Tibial artery (tissue), 4 donors: ENCODE results near the gene ID1.
"Not testable (repeated sequence)": the region's sequence is repeated elsewhere in the genome, so short reads cannot be mapped to it uniquely, and the experiment has no call there.

Source experiments
- DNase-seq, 2 donors: peaks; one replicate each; pipeline ENCODE4 v3.0.0-alpha.2; 2019
- H3K27ac ChIP-seq, 2 donors: fragments of 200-600 bp; sonication (generic) in 1 of 2; 1 replicate in 1 of 2; 2 replicates in 1 of 2; pipeline ENCODE4 v1.5.1; 2018 to 2019; ENCODE audit warnings: mild to moderate bottlenecking in 1 of 2
- H3K27me3 ChIP-seq, 2 donors: fragments of 200-600 bp; sonication (generic) in 1 of 2; one replicate each; pipeline versions ENCODE4 v1.5.1 to v1.6.0; 2016 to 2019
- H3K36me3 ChIP-seq, 3 donors: fragments of 200-600 bp; sonication (generic) in 2 of 3; one replicate each; pipeline ENCODE4 v1.5.1; 2016 to 2019; ENCODE audit warnings: mild to moderate bottlenecking in 2 of 3
- H3K4me1 ChIP-seq, 4 donors: fragments of 200-600 bp; sonication (generic) in 2 of 4; 1 replicate in 3 of 4; 2 replicates in 1 of 4; pipeline ENCODE4 v1.5.1; 2016 to 2019
- H3K4me3 ChIP-seq, 2 donors: fragments of 200-600 bp; sonication (generic) in 1 of 2; 1 replicate in 1 of 2; 2 replicates in 1 of 2; pipeline ENCODE4 v1.5.1; 2018 to 2019; ENCODE audit warnings: mild to moderate bottlenecking in 2 of 2
- H3K9me3 ChIP-seq, 3 donors: fragments of 200-600 bp; sonication (generic) in 1 of 3; one replicate each; pipeline ENCODE4 v1.5.1; 2016 to 2019
- intact Hi-C: fragments of 100-400 bp; cut with DNase I; formaldehyde crosslinking; loops from one replicate; pipeline ENCODE4 v1.15.0; 2023; ENCODE audit warnings: low total_unique reads
- TF ChIP-seq, protein P1 (sequence below), 2 experiments: fragments of 200-600 bp in 1 of 2; fragments of 450-650 bp in 1 of 2; IDR thresholded peaks; one replicate each; pipeline ENCODE4 v1.5.1; 2017 to 2019; ENCODE audit warnings: antibody characterized with exemption in 2 of 2, mild to moderate bottlenecking in 1 of 2, moderate library complexity in 1 of 2

The ID1 gene

DNA sequence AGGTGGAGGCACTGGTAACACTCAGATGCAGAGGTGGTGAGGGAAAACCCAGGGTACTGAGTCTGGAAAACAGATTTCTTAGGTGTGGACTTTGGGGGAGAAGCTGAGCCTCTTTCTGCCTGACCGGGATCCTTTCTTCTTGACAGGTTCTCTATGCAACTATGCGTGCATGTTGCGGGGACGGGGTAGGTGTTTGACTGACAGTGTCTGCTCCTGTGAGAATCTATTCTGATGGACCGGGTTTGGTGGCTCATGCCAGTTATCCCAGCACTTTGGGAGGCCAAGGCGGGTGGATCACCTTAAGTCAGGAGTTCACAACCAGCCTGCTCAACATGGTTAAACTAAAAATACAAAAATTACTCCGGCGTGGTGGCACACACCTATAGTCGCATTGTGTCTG is 27.9 kb upstream of the ID1 start:
- intact Hi-C loops: no loop called here
- no peaks in the 10 kb centered on the region for H3K9me3 ChIP-seq
- no peaks in the 10 kb centered on the region for H3K27me3 ChIP-seq
- no peak for DNase-seq
- no peak overlapping the region for H3K27ac ChIP-seq
- H3K4me1 ChIP-seq: peaks cover 0 to 13% (median 12%) of the 10 kb centered on the region in 4 donors
- TF ChIP-seq, protein P1, sequence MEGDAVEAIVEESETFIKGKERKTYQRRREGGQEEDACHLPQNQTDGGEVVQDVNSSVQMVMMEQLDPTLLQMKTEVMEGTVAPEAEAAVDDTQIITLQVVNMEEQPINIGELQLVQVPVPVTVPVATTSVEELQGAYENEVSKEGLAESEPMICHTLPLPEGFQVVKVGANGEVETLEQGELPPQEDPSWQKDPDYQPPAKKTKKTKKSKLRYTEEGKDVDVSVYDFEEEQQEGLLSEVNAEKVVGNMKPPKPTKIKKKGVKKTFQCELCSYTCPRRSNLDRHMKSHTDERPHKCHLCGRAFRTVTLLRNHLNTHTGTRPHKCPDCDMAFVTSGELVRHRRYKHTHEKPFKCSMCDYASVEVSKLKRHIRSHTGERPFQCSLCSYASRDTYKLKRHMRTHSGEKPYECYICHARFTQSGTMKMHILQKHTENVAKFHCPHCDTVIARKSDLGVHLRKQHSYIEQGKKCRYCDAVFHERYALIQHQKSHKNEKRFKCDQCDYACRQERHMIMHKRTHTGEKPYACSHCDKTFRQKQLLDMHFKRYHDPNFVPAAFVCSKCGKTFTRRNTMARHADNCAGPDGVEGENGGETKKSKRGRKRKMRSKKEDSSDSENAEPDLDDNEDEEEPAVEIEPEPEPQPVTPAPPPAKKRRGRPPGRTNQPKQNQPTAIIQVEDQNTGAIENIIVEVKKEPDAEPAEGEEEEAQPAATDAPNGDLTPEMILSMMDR (IDR thresholded peaks at IDR 0.05): no peak
- H3K36me3 ChIP-seq: no peaks in the 10 kb centered on the region
- H3K4me3 ChIP-seq: no peak overlapping the region

DNA sequence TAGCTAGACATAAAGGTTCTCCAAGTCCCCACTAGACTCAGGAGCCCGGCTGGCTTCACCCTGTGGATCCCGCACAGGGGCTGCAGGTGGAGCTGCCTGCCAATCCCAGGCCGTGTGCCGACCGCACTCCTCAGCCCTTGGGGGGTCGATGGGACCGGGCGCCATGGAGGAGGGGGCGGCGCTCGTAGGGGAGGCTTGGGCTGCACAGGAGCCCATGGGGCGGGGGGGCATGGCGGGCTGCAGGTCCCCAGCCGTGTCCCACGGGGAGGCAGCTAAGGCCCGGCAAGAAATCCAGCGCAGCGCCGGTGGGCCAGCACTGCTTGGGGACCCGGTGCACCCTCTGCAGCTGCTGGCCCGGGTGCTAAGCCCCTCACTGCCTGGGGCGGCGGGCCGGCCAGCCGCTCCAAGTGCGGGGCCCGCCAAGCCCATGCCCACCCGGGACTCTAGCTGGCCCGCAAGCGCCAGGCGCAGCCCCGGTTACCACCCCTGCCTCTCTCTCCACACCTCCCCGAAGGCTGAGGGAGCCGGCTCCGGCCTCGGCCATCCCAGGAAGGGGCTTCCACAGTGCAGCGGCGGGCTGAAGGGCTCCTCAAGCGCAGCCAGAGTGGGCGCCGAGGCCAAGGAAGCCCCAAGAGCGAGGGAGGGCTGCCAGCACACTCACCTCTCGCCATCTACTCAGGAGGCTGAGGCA is 26.5 kb upstream of the ID1 start:
- no peaks in the 10 kb centered on the region for H3K9me3 ChIP-seq
- no peaks in the 10 kb centered on the region for H3K27me3 ChIP-seq
- DNase-seq: no peak
- H3K4me1 ChIP-seq: peaks cover 0 to 5% (median 3%) of the 10 kb centered on the region in 4 donors
- H3K4me3 ChIP-seq: no peak overlapping the region
- H3K36me3 ChIP-seq: no peaks in the 10 kb centered on the region
- intact Hi-C loops: no loop called here
- no peak overlapping the region for H3K27ac ChIP-seq
- TF ChIP-seq, protein P1 (IDR thresholded peaks at IDR 0.05): no peak

GRCh38 chr20:31579245-31579644 is 25.8 kb upstream of the ID1 start:
- no peak for DNase-seq
- intact Hi-C loops: no loop called here
- H3K27me3 ChIP-seq: no peaks in the 10 kb centered on the region
- H3K4me1 ChIP-seq: no peaks in the 10 kb centered on the region
- no peak overlapping the region for H3K4me3 ChIP-seq
- H3K36me3 ChIP-seq: no peaks in the 10 kb centered on the region
- no peak overlapping the region for H3K27ac ChIP-seq
- H3K9me3 ChIP-seq: no peaks in the 10 kb centered on the region
- TF ChIP-seq, protein P1 (IDR thresholded peaks at IDR 0.05): no peak

- H3K9me3 ChIP-seq, H3K4me1 ChIP-seq, intact Hi-C loops, H3K4me3 ChIP-seq, H3K36me3 ChIP-seq, H3K27me3 ChIP-seq, DNase-seq, H3K27ac ChIP-seq: not testable (repeated sequence)
These were observed 25.0 kb upstream of the ID1 start for GRCh38 chr20:31579941-31580651.

- Histone ChIP-seq H3K27ac (no peak overlapping the region), H3K36me3 (no peaks in the 10 kb centered on the region), H3K27me3 (no peaks in the 10 kb centered on the region), H3K4me3 (no peak overlapping the region), H3K4me1 (no peaks in the 10 kb centered on the region), H3K9me3 (no peaks in the 10 kb centered on the region)
- no peak for DNase-seq
- intact Hi-C loops: no loop called here
- TF ChIP-seq, protein P1 (IDR thresholded peaks at IDR 0.05): no peak
These were observed 24.4 kb upstream of the ID1 start for GRCh38 chr20:31580706-31581105.

- TF ChIP-seq, protein P1 (IDR thresholded peaks at IDR 0.05): no peak
- Histone ChIP-seq H3K4me3 (no peak overlapping the region), H3K9me3 (no peaks in the 10 kb centered on the region), H3K36me3 (no peaks in the 10 kb centered on the region), H3K27ac (no peak overlapping the region), H3K27me3 (no peaks in the 10 kb centered on the region), H3K4me1 (no peaks in the 10 kb centered on the region)
- no peak for DNase-seq
- intact Hi-C loops: no loop called here
These were observed 23.7 kb upstream of the ID1 start for GRCh38 chr20:31581391-31581790.
